ENCODE results near the gene PRB4.
"Not testable (repeated sequence)": the region's sequence is repeated elsewhere in the genome, so short reads cannot be mapped to it uniquely, and the experiment has no call there.

Gene PRB4

DNA sequence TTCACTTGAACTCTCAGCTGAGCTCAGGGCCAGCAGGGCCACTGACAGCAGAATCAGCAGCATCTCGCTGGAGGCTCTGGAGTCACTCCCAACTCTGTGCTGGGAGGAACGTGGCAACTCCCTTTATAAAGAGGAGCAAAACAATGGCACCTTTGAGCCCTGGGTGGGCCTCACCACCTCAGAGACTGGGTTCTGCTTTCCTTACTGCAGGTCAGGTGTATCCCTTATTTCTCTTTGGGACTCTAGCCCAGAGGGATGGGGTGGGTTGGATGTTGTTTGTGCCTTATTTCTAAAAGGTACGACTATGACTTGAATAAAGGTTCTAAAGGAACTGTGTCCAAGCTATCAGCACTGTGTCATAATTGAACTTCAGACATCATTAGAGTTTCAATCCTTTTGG, at the start of gene PRB4:
Gene PRB4, minus strand, starts transcription at position 101 of the 400 bp plus-strand sequence. Its CDS starts 38 bp downstream, at position 63.
- TF ChIP-seq, protein P1, sequence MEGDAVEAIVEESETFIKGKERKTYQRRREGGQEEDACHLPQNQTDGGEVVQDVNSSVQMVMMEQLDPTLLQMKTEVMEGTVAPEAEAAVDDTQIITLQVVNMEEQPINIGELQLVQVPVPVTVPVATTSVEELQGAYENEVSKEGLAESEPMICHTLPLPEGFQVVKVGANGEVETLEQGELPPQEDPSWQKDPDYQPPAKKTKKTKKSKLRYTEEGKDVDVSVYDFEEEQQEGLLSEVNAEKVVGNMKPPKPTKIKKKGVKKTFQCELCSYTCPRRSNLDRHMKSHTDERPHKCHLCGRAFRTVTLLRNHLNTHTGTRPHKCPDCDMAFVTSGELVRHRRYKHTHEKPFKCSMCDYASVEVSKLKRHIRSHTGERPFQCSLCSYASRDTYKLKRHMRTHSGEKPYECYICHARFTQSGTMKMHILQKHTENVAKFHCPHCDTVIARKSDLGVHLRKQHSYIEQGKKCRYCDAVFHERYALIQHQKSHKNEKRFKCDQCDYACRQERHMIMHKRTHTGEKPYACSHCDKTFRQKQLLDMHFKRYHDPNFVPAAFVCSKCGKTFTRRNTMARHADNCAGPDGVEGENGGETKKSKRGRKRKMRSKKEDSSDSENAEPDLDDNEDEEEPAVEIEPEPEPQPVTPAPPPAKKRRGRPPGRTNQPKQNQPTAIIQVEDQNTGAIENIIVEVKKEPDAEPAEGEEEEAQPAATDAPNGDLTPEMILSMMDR (conservative IDR thresholded peaks at IDR 0.05; ENCODE audit: low read depth, low read length): no peak
- no peak within 1 kb of the TSS for H3K4me3 ChIP-seq (ENCODE audit: low read length)
- DNase-seq (ENCODE audit: low read depth): no peak

DNA sequence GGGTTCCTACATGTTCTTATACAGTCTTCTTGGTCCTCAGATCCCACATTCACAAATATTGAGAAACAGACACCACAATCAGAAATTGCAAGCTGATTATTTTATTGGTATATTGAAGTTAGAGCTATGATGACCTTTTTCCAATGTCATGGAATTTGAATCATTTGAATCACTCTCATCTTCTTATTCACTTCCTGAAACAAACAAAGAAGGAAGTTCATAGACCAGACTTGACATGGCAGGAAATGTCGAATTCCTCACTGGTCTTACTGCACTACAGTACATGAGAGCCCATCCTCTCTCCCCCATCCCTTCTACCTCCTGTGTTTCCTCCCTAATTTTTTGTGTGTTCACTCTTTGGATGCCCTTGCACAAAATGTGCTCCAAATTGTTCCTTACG, 41.5 kb upstream of the PRB4 start:
- not testable (repeated sequence) for H3K4me3 ChIP-seq (ENCODE audit: low read length); DNase-seq (ENCODE audit: low read depth)

DNA sequence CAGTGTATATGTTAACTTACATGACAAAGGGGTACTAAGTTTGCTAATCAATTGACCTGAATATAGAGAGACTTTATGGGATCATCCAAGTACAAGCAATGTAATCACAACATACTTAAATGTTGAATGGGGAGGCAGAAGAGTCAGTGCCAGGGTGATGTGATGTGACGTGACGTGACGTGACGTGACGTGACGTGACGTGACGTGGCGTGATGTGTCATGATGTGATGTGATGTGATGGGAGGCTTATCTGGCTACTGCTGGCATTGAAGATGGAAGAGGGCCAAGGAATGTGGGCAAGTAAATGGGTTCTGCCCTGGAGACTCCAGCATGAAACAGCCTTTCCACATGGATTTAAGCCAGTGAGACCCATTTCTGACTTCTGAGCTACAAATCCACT, 38.2 kb upstream of the PRB4 start:
- TF ChIP-seq, protein P1 (conservative IDR thresholded peaks at IDR 0.05; ENCODE audit: low read depth, low read length): no peak
- no peak overlapping the region for H3K4me3 ChIP-seq (ENCODE audit: low read length)
- DNase-seq (ENCODE audit: low read depth): no peak

DNA sequence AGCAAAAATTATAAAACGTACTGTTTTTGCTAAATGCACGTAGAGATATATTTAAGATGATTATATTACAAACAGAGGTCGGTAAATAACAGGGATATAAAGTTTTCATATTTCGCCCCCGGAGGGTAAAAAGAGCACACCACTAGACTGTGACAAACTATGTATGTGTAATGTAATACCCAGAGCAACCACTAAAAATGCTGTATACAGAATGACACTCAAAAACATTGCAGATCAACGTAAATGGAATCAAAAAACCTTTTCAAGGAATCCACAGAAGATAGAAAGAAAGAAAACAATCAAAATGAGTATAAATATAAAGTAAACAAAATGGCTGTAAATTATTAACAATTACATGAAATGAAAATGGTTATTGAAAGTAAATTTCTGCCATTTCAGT, 37.6 kb upstream of the PRB4 start:
- TF ChIP-seq, protein P1 (conservative IDR thresholded peaks at IDR 0.05; ENCODE audit: low read depth, low read length): peak; percentile 7
- no peak overlapping the region for H3K4me3 ChIP-seq (ENCODE audit: low read length)
- no peak for DNase-seq (ENCODE audit: low read depth)

DNA sequence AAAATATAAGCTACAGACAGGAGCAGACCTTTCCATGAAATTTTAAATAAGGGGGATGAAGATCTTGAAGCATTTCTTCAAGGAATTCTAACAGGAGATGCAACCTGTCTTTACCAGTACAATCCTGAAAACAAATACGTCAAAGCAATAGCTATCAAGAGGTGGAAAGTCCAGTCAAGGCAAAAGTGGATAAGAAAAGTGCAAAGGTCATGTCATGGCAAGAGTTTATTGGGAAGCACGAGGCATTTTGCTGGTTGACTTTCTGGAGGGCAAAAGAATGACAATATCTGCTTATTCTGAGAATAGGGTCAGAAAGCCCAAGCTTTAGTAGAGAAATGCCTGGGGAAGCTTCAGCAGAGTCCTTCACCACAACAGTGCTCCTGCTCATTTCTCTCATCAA, 34.3 kb upstream of the PRB4 start:
- TF ChIP-seq, protein P1 (conservative IDR thresholded peaks at IDR 0.05; ENCODE audit: low read depth, low read length): no peak
- H3K4me3 ChIP-seq (ENCODE audit: low read length): no peak overlapping the region
- DNase-seq (ENCODE audit: low read depth): no peak

DNA sequence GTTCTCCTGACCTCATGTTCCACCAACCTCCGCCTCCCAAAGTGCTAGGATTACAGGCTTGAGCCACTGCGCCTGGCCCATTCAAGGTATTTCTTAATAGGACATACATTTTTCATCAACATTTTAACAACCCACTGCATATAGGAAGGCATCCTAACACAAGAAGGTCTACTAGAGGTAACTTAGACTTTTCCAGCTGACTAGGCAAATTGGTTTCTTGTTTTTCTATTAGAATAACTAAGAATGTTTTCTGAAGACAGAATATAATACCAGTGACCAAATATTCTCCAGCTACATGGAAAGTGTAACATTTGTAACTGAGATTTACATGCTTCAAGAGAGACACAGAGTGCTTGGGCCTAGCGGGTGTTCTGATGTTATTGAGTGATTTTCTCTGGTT, 14.2 kb upstream of the PRB4 start:
- no peak overlapping the region for H3K4me3 ChIP-seq (ENCODE audit: low read length)
- no peak for DNase-seq (ENCODE audit: low read depth)
- TF ChIP-seq, protein P1 (conservative IDR thresholded peaks at IDR 0.05; ENCODE audit: low read depth, low read length): no peak

DNA sequence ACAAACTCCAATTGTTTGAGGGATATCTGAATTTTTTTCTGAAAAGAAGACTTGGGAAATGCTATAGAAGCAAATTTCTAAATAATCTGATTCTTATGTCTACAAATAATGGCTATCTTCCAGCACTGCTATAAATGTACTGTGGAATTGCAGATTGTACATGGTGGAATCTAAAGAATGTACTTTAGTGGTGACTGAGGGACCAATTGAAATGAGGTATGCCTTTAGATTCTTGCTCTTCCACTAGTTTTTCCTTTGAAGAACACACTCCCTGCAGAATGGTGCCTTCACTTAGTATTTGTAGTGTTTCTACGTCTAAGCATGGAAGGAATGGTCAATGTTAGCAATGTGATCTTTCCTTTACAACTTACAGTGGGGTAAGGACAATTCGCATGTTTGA, 11.7 kb upstream of the PRB4 start:
- TF ChIP-seq, protein P1 (conservative IDR thresholded peaks at IDR 0.05; ENCODE audit: low read depth, low read length): no peak
- no peak for DNase-seq (ENCODE audit: low read depth)

DNA sequence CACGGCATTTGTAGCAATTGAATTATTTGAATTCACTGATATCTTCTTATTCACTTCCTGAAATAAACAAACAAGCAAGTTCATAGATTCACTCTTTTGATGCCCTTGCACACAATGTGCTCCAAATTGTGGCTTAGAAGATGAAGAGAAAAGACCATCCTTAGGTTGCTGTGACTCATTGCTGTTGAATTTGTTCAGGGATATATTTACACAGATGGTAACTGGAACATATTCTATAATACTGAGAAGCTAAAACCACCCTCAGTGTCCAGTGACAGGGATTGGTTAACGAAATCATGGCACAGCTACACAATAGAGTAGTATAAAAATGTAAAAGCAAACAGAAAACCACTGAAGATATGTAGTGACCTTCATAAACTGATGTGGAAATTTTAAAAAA, 3.1 kb downstream of the PRB4 start:
- TF ChIP-seq, protein P1 (conservative IDR thresholded peaks at IDR 0.05; ENCODE audit: low read depth, low read length): no peak
- H3K4me3 ChIP-seq (ENCODE audit: low read length): no peak overlapping the region
- DNase-seq (ENCODE audit: low read depth): no peak

More for the DNA sequence above, 11.7 kb upstream of the PRB4 start:
- no peak overlapping the region for H3K4me3 ChIP-seq (ENCODE audit: low read length)

Measured in retinal pigment epithelial cell (primary cell).